Stimulated activated CD8-positive, alpha-beta memory T cell treated with anti-CD3 and anti-CD28 coated beads, Interleukin-4, amount 100 ng/mL, for 4 hours (primary cell): ENCODE results near the gene PDGFB.

Experiments used
- DNase-seq, 2 donors: peaks; one replicate each; pipeline ENCODE4 v3.0.0-alpha.2; 2020; ENCODE audit warnings: low read depth in 2 of 2, low spot score in 1 of 2

The PDGFB gene

DNA sequence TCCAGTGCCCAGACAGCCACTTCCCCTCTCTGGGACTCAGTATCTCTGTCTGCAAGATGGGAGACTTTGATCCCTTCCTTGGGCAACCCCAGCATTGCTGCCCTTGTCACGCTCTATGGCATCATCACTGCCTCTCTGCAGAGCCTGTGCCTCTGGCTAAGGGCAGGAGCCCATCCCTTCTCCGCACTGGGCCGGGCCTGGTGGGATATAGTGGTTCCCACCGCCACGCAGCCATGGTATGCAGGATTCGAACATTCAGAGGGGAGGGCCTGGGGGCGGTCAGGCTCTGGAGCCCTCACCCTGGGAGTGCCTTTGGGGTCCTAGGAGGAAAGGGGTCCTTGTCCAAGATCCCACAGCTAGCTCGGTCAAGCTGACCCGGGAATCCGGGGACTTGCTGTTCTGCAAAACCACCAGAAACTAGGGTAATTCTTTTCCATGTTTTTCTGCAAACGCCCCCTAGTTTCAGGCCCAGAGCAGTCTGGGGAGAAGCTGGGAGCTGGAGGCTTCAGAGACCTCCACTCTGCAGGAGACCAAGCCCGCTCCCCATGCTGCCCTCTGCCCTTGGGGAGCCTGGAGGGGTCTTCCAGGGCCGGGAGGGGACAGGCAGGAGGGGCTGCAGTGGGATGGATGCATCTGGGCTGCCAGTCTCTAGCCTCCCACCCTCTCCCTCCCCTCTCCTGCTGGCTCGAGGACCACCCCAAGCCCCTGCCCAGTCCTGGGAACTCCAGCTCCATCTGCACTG, 67.9 kb downstream of the PDGFB start:
- no peak for DNase-seq

GRCh38 chr22:39176143-39176713, 68.6 kb downstream of the PDGFB start:
- DNase-seq: no peak

DNA sequence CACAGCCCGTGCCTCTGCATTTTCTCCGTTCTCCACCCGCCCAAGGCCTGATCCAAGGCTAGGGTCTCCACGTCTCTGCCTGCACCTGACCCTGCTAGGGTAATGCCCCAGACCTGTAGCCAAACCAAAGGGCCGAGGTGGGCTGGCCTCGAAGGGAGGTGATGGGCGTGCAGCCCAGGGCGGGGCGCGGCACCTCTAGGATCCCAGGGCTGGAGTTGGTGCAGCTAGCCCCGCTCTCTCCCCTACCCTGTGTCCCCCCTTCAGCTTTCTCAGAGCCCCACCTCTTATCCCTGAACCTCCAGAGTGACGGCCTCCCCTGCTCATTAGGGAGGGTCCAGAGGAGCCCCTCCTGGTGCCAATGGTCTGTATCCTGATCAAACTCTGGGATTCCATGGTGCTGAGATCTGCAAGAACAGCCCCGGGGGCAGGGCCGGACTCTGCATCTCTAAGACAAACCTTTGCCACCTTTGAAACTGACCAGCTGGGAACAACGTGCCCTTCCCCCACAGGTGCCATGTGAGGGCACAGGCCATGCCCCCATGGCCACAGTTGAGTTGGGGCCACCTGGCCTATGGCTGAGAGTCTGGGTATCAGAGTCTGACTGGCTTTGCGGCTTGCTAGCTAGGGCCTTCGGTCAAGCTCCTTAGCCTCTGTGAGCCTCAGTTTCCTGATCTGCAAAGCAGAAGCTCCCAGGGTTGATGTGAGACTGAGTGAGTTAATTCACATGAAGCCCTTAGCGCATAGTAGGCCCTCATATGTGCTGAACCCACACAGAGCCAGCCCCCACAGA, 69.2 kb downstream of the PDGFB start:
- no peak for DNase-seq

DNA sequence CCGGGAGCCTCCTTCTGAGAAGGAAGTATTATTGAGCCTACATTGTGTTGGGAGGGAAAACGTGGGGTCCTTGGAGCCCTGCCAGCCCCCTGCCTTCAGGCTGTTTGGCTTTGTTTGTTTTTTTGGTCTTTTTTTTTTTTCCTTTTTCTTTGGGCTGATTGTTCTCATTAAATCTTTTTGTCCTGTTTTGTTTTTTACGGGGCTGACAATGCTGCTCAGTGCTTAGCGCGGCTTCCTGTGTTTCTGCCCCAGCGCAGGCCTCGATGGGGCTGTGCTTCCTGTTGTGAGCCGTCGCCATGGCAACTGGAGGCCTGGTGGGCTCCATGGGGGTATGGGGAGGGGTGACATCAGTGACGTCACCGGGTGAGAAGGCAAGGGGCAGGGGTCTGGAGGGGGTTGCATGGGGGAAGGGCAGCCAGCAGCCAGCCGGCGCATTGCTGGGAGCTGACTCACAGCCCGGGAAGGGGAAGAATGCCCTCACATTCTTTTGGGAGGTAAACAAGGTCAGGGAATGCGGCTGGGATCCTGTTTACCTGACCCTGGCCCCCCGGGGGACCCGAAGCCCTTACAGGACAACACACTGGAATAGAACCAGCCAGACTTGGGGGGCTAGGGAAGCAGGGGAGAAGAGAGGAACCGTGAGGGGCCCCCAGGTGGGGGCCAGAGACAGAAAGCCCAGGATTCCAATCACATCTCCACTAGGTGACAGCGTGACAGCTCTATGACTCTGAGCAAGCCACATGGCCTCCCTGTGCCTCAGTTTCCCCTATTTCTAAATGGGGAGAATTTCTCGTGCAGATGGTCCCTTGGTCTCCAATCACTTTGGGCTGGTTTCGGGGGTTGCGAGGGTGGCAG, 70.1 kb downstream of the PDGFB start:
- peak in 1 of 2 donors; percentile 45 for DNase-seq

DNA sequence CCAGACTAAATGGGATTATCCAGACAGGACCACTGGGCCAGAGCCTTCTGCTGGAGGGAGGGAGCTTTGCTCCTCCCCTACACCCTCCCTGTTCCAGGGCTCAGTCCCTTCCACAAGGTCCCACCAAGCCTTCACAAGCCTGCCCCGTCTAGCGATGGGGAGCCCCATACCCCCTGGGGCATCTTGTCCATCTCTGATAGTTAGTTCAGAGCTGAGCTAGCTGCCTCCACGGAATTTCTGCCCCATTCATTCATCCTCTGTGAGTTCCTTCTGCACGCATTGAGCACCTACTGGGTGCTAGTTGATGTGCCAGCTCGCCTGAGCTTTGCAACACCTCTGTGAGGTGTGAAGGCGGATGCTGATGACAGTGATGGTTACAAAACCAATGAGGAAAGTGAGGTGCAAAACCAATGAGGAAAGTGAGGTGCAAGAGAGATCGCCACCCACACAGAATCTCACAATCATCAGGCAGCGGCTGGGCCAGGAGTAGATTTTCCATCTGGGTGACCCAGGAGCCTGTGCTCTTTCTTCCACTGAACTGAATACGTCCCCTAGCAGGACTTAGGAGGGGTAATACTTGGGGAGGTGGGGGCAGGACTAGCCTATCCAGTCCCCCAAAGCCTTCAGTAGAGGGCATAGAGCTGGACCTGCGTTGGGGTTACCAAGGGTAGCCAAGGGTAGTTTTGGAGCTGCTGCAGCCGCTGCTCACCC, 70.8 kb downstream of the PDGFB start:
- DNase-seq: peak in 1 of 2 donors; percentile 40
